A673 (cell line): Measurements from ENCODE around the gene GRIK1. TPM values are rescaled to one million over a fixed set of nuclear protein-coding genes. Genes with fewer than 3 reads are reported as not detected.

Experiments
- BruUV-seq: library from RNA; stranded (reverse); fragments of 400-500 nt; replicated peaks from 2 replicates; lab custom pipeline; 2021; lab: Mats Ljungman, UMichigan
- CTCF ChIA-PET: fragments of 300-600 bp; sonication (Branson Sonifier 250); formaldehyde crosslinking; loops from one replicate; lab custom pipeline; 2022; ENCODE audit warnings: antibody characterized with exemption; lab: Charles Lee
- POLR2A ChIA-PET: fragments of 300-600 bp; sonication (Branson Sonifier 250); formaldehyde crosslinking; loops from one replicate; lab custom pipeline; 2022; ENCODE audit warnings: antibody characterized with exemption; ENCODE audit not compliant: low non-redundant PET; lab: Charles Lee
- DNase-seq: peaks from one replicate; pipeline ENCODE4 v3.0.0-alpha.2; 2015; ENCODE audit warnings: low spot score
- H3K27ac ChIP-seq: fragments of 200-600 bp; sonication (generic); 2 replicates; pipeline ENCODE4 v1.5.1; 2016; ENCODE audit warnings: mixed run types, low read depth, mild to moderate bottlenecking, mixed read lengths, antibody characterized with exemption, low read length; ENCODE audit not compliant: poor library complexity, severe bottlenecking
- H3K27me3 ChIP-seq: fragments of 200-600 bp; sonication (generic); replicated peaks from 2 replicates; pipeline ENCODE4 v1.6.1; 2017; ENCODE audit warnings: mixed run types, low read depth, mild to moderate bottlenecking, mixed read lengths, antibody characterized with exemption, low read length; ENCODE audit not compliant: insufficient read depth, poor library complexity
- H3K36me3 ChIP-seq: fragments of 200-600 bp; sonication (generic); 2 replicates; pipeline ENCODE4 v1.6.1; 2016; ENCODE audit warnings: mixed run types, mild to moderate bottlenecking, mixed read lengths, antibody characterized with exemption, low read length; ENCODE audit not compliant: insufficient read depth, poor library complexity, severe bottlenecking
- H3K4me1 ChIP-seq: fragments of 200-600 bp; sonication (generic); 2 replicates; pipeline ENCODE4 v1.6.1; 2017; ENCODE audit warnings: mixed run types, mild to moderate bottlenecking, mixed read lengths, antibody characterized with exemption, low read length; ENCODE audit not compliant: insufficient read depth, poor library complexity, severe bottlenecking
- H3K4me3 ChIP-seq: fragments of 200-600 bp; sonication (generic); 2 replicates; pipeline ENCODE4 v1.5.1; 2016; ENCODE audit warnings: low read depth, mixed run types, mild to moderate bottlenecking, mixed read lengths, low read length; ENCODE audit not compliant: poor library complexity, severe bottlenecking
- H3K9me3 ChIP-seq: fragments of 200-600 bp; sonication (generic); 2 replicates; pipeline ENCODE4 v1.6.1; 2016; ENCODE audit warnings: mixed run types, low read depth, mild to moderate bottlenecking, mixed read lengths, antibody characterized with exemption, low read length; ENCODE audit not compliant: poor library complexity, severe bottlenecking
- CTCF ChIP-seq: fragments of 300-800, 200-600 bp; sonication (generic); conservative IDR thresholded peaks from 2 replicates; pipeline ENCODE4 v1.5.1; 2017; ENCODE audit warnings: low read depth, mild to moderate bottlenecking, antibody characterized with exemption, low read length, moderate library complexity, mixed read lengths
- EZH2 ChIP-seq: fragments of 200-600 bp; sonication (generic); IDR thresholded peaks from 2 replicates; pipeline ENCODE4 v1.6.1; 2017; ENCODE audit warnings: borderline replicate concordance, low read depth, mild to moderate bottlenecking, mixed read lengths, antibody characterized with exemption, low read length; ENCODE audit not compliant: poor library complexity, severe bottlenecking
- intact Hi-C: fragments of 100-400 bp; cut with micrococcal nuclease; formaldehyde crosslinking; loops from one replicate; pipeline ENCODE4 v1.10.0; 2022; ENCODE audit not compliant: unreplicated experiment
- total RNA-seq: library from RNA; stranded (reverse); gene quantifications from 2 replicates; pipeline ENCODE4 v1.2.3, GENCODE V29; 2021

The GRIK1 gene
- total RNA-seq, 1 experiment from 2014 or later: 0.67 TPM

DNA sequence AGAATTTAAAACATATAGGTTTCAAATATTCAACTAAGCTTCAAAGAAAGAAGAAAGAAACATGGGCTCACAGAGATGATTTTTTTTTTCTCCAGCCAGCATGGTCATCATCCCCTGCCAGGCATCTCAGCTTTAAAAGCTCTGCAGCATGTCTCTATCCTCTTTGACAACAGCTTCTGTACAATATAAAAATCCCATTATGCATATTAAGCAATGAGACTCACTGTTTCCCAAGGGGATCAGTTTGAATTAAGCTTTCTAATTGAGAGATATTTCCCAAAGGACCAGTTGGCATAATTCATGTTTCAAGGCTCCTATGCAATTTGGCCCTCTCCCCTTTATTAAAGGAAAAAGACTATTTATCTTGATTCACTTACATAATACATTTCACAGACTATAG lies 220.3 kb downstream of the GRIK1 start:
- Histone ChIP-seq H3K36me3 (no peaks in the 10 kb centered on the region), H3K4me1 (peaks cover 49% of the 10 kb centered on the region), H3K27me3 (no peaks in the 10 kb centered on the region), H3K27ac (no peak overlapping the region), H3K4me3 (no peak overlapping the region), H3K9me3 (peaks cover 18% of the 10 kb centered on the region)
- intact Hi-C loops: loop anchor here (10.0 kb wide), 1 partner anchor 515 kb away; no protein-coding TSS in a partner anchor
- TF ChIP-seq CTCF: no peak
- no peak for TF ChIP-seq EZH2
- DNase-seq: peak; percentile 93
- BruUV-seq: no TSS peak
- ChIA-PET POLR2A (no interaction called here), CTCF (no interaction called here)

GRCh38 chr21:29718081-29718815 lies 221.5 kb downstream of the GRIK1 start:
- Histone ChIP-seq H3K27me3 (no peaks in the 10 kb centered on the region), H3K36me3 (no peaks in the 10 kb centered on the region), H3K4me3 (no peak overlapping the region), H3K27ac (no peak overlapping the region), H3K4me1 (peaks cover 43% of the 10 kb centered on the region), H3K9me3 (peaks cover 18% of the 10 kb centered on the region)
- no TSS peak for BruUV-seq
- ChIA-PET CTCF (no interaction called here), POLR2A (no interaction called here)
- intact Hi-C loops: loop anchor here (10.0 kb wide), 1 partner anchor 513 kb away; no protein-coding TSS in a partner anchor
- TF ChIP-seq CTCF (no peak), EZH2 (no peak)
- no peak for DNase-seq

GRCh38 chr21:29717659-29718058 lies 222.1 kb downstream of the GRIK1 start:
- H3K4me3 ChIP-seq: no peak overlapping the region
- no peaks in the 10 kb centered on the region for H3K36me3 ChIP-seq
- H3K27ac ChIP-seq: no peak overlapping the region
- no peak for TF ChIP-seq EZH2
- TF ChIP-seq CTCF: no peak
- CTCF ChIA-PET: no interaction called here
- H3K9me3 ChIP-seq: peaks cover 18% of the 10 kb centered on the region
- H3K27me3 ChIP-seq: no peaks in the 10 kb centered on the region
- DNase-seq: no peak
- BruUV-seq: no TSS peak
- peaks cover 48% of the 10 kb centered on the region for H3K4me1 ChIP-seq
- POLR2A ChIA-PET: no interaction called here
- intact Hi-C loops: loop anchor here (10.0 kb wide), 1 partner anchor 513 kb away; no protein-coding TSS in a partner anchor
